Measurements from ENCODE around the gene TBC1D3.
"Not testable (repeated sequence)": the region's sequence is repeated elsewhere in the genome, so short reads cannot be mapped to it uniquely, and the experiment has no call there.

DNA sequence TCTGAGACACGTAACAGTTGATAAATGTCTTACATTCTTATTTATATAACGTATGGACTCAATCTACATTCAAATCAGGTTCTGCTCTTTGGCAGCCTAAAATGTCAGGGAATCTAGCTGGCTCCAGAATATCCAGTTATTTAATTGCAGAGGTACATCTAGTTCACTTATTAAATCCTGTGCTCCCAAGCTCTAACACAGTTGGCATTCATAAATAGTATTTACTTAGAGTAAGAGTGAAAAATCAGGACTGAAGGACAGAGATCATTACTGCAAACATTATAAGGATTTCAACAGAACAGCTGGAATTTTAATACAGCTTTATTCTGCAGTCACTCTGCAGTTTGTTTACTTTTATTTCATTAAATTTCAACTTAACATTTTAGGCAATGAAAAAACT lies 7.9 kb upstream of the TBC1D3 start:
- TF ChIP-seq EZH2 (IDR thresholded peaks at IDR 0.05; ENCODE audit: insufficient read depth, poor library complexity, severe bottlenecking); EZH2phosphoT487 (IDR thresholded peaks at IDR 0.05; ENCODE audit: insufficient read depth, low read depth): not testable (repeated sequence)

All from GM23248 (cell line).